GM18511 (cell line): Measurements from ENCODE around the gene CUX1.

Experiments used
- ATAC-seq: cut with Tn5 transposase; IDR thresholded peaks from one replicate; pipeline ENCODE4 v1.9.1; 2021; ENCODE audit warnings: mild to moderate bottlenecking, moderate library complexity; ENCODE audit not compliant: unreplicated experiment

Gene CUX1

GRCh38 chr7:102253066-102253972, 435.9 kb downstream of the CUX1 start:
- no peak for ATAC-seq

- ATAC-seq, result no peak
Observed at GRCh38 chr7:102253973-102254370, 436.5 kb downstream of the CUX1 start.

- no peak for ATAC-seq
Observed at GRCh38 chr7:102254521-102254920, 437.1 kb downstream of the CUX1 start.

DNA sequence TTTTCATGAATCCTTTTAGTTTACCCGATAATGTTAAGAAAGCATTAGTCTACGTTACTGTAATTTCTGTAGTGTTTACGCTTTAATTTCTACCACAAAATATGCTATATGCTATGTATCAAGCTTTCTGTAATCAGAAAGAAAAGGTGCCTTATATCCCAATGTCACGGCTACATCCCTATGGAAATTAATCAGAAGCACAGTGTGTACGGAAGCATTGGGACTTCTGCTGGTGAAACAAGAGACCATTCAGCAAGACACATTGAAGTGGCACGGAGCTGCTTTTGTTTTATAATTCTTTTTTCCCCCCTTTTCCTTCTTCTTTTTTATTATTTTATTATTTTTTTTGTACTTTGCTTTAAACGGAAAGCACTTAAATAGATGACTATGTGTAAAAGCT, 438.1 kb downstream of the CUX1 start:
- no peak for ATAC-seq

DNA sequence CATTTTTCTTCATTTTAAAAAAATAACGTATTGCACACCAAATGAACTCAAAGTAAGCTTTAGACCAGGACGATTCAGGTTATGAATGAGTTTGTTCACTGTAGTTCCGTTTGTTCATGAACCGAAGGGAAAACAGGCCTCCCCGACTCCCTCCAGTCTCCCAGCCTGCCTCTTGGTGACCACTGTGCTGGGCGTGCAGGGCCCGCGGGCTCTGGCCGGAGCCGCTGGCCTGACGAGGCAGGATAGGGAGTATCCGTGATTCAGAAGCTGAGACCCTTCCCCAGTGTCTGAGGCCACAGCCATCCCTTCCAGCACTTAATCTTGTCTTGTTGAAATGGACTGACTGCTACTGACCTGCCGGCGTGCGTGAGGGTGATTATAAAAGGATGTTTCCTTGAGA, 438.5 kb downstream of the CUX1 start:
- no peak for ATAC-seq

- no peak for ATAC-seq
Observed at GRCh38 chr7:102258073-102258748, 440.8 kb downstream of the CUX1 start.

- no peak for ATAC-seq
Observed at GRCh38 chr7:102258749-102259107, 441.3 kb downstream of the CUX1 start.

- ATAC-seq, result no peak
Observed at GRCh38 chr7:102260856-102261255, 443.4 kb downstream of the CUX1 start.

- ATAC-seq, result no peak
Observed at GRCh38 chr7:102261451-102261850, 444.0 kb downstream of the CUX1 start.

DNA sequence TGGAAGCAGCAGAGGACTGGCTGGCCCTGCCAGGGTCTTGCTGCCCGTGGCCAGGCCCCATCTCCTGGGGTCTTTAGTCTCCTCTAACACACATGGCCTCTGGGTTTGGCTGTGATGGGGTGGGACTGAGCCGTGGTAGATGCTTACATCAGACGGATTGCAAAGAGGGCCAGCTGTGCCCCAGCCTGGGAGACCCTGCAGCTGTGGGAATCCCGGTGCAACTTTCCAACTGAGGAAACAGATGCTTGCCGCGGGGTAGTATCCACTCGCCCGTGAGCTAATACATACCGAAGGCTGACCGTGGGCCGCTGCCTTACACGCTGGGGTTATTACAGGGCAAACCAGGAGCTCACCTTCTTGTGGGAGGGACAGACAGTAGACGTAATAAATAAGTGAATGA, 445.1 kb downstream of the CUX1 start:
- no peak for ATAC-seq

- ATAC-seq, result no peak
Observed at GRCh38 chr7:102264367-102264891, 447.0 kb downstream of the CUX1 start.

- ATAC-seq, result no peak
Observed at GRCh38 chr7:102266541-102266940, 449.1 kb downstream of the CUX1 start.

DNA sequence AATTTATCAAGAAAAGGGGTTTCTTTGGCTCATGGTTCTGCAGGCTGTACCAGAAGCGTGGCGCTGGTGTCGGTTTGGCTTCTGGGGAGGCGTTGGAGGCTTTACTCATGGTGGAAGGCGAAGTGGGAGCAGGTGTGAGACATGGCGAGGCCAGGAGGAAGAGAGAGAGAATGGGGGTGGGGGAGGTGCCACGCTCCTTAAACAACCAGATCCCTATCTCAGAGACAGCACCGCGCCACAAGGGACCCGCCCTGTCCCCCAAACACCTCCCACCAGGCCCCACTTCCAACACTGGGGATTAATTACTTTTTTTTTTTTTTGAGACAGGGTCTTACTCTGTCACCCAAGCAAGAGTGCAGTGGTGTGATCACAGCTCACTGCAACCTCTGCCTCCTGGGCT, 451.2 kb downstream of the CUX1 start:
- ATAC-seq, result no peak

GRCh38 chr7:102270178-102270887, 452.9 kb downstream of the CUX1 start:
- ATAC-seq, result no peak

DNA sequence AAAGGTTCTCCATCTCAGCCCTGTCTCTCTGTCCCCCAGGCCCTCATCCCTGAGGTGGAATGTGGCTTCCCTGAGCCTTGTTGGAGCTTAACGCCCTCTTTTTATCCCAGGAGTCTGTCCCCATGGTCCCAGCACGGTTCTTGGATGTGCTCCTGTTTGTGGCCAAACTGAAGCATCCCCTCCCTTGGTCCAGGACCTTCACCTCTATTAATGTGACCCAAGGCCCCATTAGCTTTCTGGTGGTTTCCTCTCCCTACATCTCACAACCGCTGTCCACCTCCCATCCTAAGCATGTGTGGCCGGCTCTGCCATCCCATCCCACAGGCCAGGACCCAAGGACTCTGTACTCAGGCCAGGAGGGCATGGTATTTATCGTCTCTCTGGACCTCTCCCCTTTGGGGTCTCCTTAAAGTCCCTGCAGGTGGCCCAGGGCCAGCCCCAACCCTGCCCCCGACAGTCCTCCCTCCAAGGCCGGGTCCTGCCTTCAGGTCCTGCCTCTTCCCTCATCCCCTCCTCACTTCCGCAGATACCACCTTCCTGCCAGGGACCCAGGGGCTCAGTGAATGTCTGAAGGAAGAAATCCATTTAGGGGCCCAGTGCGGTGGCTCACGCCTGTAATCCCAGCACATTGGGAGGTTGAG, 453.9 kb downstream of the CUX1 start:
- ATAC-seq, result no peak

DNA sequence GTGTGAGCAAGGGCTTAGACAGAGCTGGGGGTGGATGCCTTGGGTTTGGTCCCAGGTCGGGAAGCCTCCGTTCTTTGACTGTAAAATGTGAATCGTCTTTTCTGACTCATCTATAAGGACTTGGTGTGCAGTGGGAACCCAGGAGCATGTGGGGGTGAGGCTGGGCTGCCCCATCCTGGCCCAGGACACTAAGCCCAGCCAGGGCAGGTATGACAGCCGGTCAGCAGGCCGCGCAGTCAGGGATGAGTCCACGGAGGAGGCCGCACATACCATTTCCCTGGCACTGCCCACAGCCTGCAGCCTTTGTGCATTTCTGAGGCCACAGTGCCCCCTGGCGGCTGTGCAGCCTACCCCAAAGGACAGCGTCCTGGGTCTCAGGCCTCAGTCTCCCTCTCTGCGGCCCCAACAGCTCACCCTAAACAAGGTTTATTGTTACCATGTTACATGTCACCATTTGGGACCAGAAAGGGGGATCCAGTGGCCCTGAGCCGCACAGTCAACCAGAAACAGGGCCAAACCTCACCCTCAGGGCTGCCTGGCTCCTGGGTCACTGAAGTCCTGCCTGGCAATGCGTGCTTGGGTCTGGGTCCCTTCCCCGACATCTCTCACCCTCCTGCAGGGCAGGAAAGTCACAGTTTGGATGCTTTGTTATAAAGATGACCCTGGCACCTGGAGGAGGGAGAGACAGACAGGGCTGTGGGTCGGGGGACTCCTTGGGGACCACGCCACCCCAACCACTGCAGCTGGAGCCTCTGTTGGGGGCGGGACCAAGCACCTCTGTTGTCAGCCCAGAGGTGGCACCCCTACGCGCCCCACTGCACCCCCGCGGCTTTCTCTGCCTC, 454.9 kb downstream of the CUX1 start:
- no peak for ATAC-seq

DNA sequence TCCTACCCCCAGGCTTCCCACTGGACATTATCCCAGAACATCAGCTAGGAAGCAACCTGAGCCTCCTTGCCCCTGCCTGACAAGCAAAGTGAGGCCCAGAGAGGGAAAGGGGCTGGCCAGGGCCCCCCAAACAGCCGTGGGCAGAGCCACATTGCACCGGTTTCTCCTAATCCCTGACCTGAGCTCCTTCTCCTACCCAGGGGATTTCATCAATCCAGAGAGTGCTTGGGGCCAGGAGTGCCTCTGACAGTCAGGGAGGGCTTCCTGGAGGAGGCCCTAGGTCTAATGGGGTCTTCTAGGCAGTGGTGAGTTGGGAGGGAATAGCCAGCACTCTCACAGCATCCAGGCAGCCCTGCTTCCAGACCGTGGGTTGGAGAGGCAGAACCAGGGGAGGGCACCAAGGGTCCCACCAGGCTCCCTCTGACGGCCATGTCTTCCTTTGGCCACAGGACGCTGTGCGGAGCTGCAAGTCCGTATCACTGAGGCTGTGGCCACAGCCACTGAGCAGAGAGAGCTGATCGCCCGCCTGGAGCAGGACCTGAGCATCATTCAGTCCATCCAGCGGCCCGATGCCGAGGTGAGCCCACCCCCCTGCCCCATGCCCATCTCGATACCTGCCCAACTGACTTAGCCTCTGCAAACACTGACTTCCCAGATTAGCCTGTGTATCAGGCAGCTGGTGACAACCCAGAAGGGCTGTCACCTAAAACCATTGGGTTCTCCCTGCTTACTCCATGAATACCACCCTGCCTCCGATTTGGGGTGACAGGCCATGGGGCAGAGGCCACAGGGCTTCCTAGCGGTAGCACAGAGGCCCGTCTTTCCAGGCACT, 455.7 kb downstream of the CUX1 start:
- no peak for ATAC-seq

GRCh38 chr7:102273749-102274712, 456.6 kb downstream of the CUX1 start:
- no peak for ATAC-seq
